ENCODE measurements around the gene GNAI1. TPM values are rescaled to one million over a fixed set of nuclear protein-coding genes. Genes with fewer than 3 reads are reported as not detected.

The GNAI1 gene
- total RNA-seq, 2 donors from 2014 or later: 11.1 to 30.9 TPM

DNA sequence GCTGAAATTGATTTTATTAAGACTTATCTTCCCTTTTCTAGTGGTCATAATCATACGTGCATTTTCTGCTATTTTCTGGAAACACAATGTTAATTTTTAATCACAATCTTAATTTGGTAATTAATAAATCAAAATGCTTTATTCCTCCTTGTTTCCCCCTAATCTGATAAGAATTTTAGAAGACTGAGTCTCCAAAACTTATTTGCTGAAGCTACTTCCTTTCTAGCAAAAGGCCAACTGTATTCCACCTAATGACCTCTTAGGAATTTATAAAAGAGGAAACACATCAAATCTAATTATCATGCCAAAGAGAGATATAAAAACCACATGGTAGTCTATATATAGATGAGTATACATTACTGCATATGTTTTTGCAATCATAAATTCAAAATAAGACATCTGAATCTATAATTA, 140.6 kb downstream of the GNAI1 start:
- Histone ChIP-seq H3K9me3 (no peaks in the 10 kb centered on the region), H3K36me3 (no peaks in the 10 kb centered on the region), H3K4me3 (no peak overlapping the region), H3K4me1 (ENCODE audit: control insufficient read depth in 1 of 2, low read depth in 2 of 2) (peaks cover 5 to 16% of the 10 kb centered on the region in 2 donors), H3K27ac (no peak overlapping the region), H3K27me3 (replicated peaks; ENCODE audit: insufficient read depth) (no peaks in the 10 kb centered on the region)
- ATAC-seq (ENCODE audit: insufficient number of reproducible peaks, low FRiP score, low read depth): no peak
- TF ChIP-seq, protein P1, sequence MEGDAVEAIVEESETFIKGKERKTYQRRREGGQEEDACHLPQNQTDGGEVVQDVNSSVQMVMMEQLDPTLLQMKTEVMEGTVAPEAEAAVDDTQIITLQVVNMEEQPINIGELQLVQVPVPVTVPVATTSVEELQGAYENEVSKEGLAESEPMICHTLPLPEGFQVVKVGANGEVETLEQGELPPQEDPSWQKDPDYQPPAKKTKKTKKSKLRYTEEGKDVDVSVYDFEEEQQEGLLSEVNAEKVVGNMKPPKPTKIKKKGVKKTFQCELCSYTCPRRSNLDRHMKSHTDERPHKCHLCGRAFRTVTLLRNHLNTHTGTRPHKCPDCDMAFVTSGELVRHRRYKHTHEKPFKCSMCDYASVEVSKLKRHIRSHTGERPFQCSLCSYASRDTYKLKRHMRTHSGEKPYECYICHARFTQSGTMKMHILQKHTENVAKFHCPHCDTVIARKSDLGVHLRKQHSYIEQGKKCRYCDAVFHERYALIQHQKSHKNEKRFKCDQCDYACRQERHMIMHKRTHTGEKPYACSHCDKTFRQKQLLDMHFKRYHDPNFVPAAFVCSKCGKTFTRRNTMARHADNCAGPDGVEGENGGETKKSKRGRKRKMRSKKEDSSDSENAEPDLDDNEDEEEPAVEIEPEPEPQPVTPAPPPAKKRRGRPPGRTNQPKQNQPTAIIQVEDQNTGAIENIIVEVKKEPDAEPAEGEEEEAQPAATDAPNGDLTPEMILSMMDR (IDR thresholded peaks at IDR 0.05): no peak
- no peak for DNase-seq (ENCODE audit: low spot score)
